Measurements from ENCODE around the gene GGN.

DNA sequence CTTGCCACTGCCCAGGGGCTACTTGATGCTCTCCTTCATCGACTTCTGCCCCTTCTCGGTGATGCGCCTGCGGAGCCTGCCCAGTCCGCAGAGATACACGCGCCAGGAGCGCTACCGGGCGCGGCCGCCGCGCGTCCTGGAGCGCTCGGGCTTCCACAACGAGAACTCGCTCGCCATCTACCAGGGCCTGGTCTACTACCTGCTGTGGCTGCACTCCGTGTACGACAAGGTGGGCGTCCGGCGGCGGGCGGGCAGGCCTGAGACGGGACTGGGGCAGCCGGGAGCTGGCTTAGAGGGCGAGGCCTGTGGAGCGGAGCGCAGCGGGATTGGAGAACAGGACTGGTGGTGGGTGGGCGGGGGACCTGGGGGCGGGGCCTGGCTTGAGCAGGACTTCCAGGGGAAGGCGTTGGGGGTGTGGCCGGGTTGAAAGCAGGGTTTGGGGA, 26.2 kb downstream of the GGN start:
- TF ChIP-seq CTCF (IDR thresholded peaks at IDR 0.05) (no peak), POLR2AphosphoS5 (IDR thresholded peaks at IDR 0.05; ENCODE audit: insufficient read depth in 1 of 2, low read depth in 1 of 2) (no peak)

Measured in vagina (tissue), 2 donors.